ENCODE results near the gene INSYN2B.

The INSYN2B gene

GRCh38 chr5:169880785-169881184, 99.5 kb downstream of the INSYN2B start:
- H3K4me3 ChIP-seq (replicated peaks in 1 of 2; ENCODE audit: low read depth in 2 of 2, low read length in 2 of 2): no peak overlapping the region
- DNase-seq (ENCODE audit: low read depth in 2 of 2): no peak
- TF ChIP-seq CTCF (IDR thresholded peaks at IDR 0.05; ENCODE audit: low read depth, low read length): no peak

DNA sequence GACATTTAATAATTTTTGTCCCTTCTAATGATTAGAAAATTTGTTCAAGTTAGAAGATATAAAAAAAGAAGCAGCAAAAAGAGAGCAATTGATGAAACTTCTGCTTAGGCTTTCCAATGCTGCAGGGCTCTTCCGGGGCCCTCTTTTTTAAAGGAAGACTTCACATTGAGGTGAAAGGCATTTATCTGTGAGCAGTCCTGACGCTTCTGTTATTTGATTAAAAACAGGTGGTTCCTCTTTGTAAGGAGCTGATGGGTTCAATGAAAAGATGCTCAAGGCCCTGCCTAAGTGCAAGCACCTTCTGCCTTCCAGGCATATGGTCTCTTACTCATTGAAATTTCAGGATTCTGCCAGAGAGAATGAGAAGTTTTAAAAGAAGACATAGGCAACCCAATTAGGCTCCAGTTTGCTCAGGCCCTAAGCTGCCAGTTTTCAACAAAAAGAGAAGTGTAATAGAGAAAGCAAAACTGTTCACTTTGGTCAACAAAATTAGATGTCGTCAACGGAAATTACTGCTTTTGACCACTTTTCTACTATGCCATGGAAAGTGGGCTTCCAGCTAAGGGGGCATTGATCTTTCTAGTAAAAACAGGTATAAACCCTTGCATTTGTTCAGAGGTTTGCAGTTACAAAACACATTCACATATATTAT, 100.2 kb downstream of the INSYN2B start:
- no peak for DNase-seq (ENCODE audit: low read depth in 2 of 2)
- no peak for TF ChIP-seq CTCF (IDR thresholded peaks at IDR 0.05; ENCODE audit: low read depth, low read length)
- no peak overlapping the region for H3K4me3 ChIP-seq (replicated peaks in 1 of 2; ENCODE audit: low read depth in 2 of 2, low read length in 2 of 2)

DNA sequence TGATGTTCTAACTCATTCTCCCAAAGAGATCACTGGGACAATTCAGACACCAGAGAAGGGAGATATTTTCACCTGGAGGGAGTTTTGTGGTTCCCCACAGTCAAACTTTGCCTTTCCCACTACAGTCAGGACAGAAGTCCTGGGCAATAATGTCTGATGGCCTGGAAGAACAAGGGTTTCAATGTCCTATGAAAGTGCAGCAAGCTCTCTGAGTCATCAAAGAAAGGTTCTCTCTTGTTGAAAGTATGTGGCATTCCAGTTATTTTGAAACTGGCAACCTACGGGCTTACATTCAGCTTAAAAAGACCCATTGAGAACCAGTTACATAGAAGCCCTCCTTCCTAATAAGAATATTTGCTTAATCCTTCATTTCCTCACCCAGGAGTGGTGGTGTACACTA, 103.9 kb downstream of the INSYN2B start:
- TF ChIP-seq CTCF (IDR thresholded peaks at IDR 0.05; ENCODE audit: low read depth, low read length): no peak
- H3K4me3 ChIP-seq (replicated peaks in 1 of 2; ENCODE audit: low read depth in 2 of 2, low read length in 2 of 2): no peak overlapping the region
- peak; percentile 38 to 47 for DNase-seq (ENCODE audit: low read depth in 2 of 2)

GRCh38 chr5:169875731-169876130, 104.6 kb downstream of the INSYN2B start:
- no peak for TF ChIP-seq CTCF (IDR thresholded peaks at IDR 0.05; ENCODE audit: low read depth, low read length)
- H3K4me3 ChIP-seq (replicated peaks in 1 of 2; ENCODE audit: low read depth in 2 of 2, low read length in 2 of 2): no peak overlapping the region
- DNase-seq (ENCODE audit: low read depth in 2 of 2): no peak

- DNase-seq (ENCODE audit: low read depth in 2 of 2): peak; percentile 59 to 72
Measured at GRCh38 chr5:169875091-169875728, 105.1 kb downstream of the INSYN2B start.

DNA sequence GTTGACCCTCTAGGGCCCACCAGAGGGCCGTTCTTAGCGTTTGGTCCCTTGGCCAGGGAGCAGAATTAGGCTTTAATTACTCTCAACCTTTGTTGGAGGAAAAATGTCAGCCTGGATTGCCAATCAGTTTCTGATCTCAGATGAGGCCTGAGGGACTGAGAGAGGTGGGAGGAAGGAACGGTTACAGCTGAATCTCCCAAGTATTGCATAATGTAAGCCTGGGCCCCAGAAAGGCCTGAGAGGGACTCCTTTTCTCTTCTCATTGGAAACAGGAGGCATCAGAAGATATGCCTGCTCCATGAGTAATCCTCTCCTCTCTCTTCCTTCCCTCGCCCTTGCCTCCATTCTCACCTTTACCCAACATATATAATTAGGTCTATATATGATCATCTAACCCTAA, 105.7 kb downstream of the INSYN2B start:
- DNase-seq (ENCODE audit: low read depth in 2 of 2): no peak
- no peak overlapping the region for H3K4me3 ChIP-seq (replicated peaks in 1 of 2; ENCODE audit: low read depth in 2 of 2, low read length in 2 of 2)
- no peak for TF ChIP-seq CTCF (IDR thresholded peaks at IDR 0.05; ENCODE audit: low read depth, low read length)

More at GRCh38 chr5:169875091-169875728, 105.1 kb downstream of the INSYN2B start:
- TF ChIP-seq CTCF (IDR thresholded peaks at IDR 0.05; ENCODE audit: low read depth, low read length): no peak
- H3K4me3 ChIP-seq (replicated peaks in 1 of 2; ENCODE audit: low read depth in 2 of 2, low read length in 2 of 2): no peak overlapping the region
